ENCODE data around the gene RRP1.

The RRP1 gene

DNA sequence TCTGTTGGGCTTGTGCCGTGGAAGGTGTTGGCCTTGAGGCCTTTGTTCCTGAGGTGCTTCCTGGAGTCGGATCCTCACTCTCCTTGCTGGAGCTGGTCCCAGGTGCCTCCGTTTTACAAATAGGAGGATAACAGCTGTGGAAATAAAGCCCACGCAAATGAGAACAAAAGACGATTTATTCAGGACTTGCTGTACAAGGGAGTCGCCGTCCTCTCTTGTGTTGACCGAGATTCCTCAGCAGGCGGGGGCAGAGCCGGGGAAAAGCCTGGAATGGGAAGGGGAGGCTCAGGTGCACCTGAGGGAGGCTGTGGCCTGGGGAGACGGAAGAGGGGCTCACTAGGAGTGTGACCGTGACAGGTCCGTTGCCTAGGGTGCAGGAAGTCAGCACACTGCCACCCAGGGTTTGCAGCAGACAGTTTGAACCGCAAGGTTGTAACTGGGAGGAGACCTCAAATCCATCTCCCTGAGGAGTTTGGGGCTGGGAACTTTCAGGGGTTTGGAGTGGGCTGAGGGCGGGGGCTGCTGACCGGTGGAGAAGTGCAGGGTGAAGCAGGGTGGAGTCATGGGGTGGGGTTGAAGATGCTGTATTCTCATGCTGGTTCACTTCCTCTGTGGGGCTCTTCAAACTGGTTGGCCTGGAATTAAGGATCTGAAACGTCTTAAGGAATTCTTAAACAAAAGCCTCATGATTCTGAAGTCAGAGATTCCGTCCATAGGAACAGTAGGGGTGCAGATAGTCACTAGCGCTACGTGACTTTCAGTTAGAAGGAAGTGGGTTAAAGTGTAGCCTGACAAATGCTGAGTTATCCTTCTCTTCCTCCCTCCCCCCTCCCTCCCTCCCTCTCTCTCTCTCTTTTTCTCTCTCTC, 10.7 kb upstream of the RRP1 start:
- no peak for DNase-seq

DNA sequence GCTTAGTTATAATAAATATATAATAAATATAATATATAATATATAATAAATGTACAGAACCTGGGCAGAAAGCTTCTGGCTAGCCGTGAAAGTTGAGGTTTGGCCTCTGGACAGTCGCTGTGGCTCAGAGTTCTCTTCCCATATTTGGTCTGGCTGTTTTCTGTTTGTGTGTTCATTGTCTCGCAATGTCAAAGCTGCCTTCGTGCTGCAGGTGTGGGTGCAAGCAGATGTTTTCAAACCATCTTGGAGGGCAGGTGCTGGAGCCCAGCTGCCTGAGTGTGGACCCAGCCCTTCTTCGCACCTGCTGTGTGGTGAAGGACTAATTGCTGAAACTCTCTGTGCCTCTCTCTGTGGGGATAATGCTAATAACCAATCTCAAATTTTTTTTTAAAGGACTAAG, 9.7 kb upstream of the RRP1 start:
- DNase-seq: no peak

DNA sequence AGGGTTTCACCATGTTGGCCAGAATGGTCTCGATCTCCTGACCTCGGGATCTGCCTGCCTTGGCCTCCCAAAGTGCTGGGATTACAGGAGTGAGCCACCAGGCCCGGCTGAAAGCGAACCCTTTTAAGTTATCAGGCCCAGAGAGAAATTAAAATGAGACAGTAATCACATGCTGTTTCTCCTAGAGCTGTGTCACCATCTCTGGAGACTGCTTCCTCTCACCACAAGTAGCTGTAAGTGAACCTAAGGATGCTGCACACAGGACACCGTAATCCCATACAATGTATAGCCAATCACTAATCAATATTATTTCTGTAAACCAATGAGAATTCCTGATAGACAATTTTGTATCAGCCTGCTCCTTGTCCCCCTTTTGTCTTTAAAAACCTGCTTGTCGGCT, 7.5 kb upstream of the RRP1 start:
- no peak for DNase-seq

DNA sequence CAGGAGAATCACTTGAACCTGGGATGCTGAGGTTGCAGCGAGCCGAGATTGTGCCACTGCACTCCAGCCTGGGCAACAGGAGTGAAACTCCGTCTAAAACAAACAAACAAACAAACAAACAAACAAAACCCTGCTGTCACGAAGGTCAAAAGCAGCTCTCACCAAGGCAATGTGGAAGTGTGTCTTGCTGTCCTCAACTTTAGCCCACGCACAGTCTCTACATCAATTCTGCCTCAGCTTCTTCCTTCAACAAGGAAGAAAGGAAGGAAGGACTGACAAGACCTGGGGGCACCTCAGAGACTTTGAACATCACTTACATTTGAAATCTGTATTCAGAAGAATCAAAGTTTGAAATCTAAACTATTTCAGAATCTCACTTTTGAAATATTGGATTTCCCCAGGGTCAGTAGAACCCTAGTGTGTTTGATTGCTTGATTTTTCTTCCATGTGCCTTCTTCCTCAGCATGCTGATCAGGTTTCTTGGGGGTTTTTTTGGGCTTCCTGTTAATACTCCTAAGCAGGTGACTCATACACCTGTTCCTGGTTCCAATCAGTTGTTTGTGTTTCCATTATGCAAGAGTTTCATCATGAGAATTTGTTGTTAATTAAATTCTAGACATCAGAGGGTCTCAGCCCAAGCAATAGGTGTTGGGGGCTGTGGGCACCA, 6.8 kb upstream of the RRP1 start:
- DNase-seq: no peak

DNA sequence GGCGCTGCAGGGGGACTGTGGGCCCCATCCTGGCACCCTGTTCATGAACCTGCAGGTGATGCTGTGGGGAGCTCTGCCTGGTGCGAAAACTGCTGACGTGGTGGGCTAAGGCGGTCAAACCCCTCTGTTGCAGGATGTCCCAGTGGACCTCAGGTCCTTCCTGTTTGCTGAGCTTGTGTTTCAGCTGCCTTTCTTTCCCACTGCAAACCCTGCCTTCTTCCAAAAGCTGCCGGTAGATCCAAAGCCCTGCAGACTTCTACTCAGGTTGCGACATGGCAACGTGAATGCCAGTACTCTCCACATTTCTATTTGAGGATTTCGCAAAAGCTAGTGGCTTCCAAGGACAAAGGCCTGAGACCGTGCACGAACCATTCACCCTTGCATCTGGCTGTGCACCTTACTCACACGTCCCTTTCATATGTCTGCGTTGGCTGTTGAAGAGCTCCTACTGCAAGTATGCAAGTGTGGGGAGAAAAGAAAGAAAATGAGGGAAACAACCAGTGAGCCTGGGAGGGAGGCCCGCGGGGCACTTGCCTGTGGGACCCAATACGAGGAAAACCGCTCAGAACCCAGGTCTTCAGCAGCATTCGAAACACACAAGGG, 6.2 kb upstream of the RRP1 start:
- DNase-seq: no peak

DNA sequence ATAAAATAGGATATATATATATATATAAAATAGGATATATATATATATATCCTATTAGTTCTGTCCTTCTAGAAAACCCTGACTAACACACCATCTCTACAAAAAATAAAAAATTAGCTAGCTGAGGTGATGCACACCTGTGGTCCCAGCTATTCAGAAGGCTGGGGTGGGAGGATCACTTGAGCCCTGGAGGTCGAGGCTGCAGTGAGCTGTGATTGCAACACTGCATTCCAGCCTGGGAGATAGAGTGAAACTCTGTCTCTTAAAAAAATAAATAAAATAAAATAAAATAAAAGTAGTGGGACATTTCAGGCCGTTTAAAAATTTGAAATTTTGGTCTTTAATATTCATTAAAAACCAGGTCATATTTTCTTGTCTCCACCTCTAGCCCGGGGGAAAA, 4.2 kb upstream of the RRP1 start:
- no peak for DNase-seq

DNA sequence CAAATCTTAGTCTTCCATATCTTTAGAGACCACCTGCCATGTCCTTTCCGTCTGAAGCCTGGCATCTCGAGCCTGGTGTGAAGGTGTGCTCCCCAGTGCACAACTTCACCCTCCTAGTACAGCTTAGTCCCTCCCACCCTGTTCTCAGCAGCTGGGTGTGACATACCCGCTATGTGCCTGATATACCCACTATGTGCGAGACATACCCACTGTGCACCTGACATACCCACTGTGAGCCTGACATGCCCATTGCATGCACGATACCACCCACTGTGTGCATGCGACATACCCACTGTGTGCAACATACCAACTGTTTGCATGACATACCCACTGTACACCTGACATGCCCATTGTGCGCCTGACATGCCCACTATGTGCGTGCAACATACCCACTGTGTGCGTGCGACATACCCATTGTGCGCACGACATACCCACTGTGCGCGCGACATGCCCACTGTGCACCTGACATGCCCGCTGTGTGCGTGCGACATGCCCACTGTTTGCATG, 3.0 kb upstream of the RRP1 start:
- DNase-seq: no peak

DNA sequence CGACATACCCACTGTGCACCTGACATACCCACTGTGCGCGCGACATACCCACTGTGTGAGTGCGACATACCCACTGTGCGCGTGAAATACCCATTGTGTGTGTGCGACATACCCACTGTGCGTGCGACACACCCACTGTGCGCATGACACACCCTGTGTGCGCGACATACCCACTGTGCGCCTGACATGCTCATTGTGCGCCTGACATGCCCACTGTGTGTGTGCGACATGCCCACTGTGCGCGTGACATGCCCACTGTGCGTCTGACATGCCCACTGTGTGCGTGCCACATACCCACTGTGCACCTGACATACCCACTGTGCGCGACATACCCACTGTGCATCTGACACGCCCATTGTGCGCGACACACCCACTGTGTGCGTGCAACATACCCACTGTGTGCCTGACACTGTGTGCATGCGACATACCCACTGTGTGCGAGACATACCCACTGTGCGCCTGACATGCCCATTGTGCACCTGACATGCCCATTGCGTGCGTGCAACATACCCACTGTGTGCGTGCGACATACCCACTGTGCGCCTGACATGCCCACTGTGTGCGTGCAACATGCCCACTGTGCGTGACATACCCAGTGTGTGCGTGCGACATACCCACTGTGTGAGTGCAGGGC, 2.5 kb upstream of the RRP1 start:
- DNase-seq: no peak

DNA sequence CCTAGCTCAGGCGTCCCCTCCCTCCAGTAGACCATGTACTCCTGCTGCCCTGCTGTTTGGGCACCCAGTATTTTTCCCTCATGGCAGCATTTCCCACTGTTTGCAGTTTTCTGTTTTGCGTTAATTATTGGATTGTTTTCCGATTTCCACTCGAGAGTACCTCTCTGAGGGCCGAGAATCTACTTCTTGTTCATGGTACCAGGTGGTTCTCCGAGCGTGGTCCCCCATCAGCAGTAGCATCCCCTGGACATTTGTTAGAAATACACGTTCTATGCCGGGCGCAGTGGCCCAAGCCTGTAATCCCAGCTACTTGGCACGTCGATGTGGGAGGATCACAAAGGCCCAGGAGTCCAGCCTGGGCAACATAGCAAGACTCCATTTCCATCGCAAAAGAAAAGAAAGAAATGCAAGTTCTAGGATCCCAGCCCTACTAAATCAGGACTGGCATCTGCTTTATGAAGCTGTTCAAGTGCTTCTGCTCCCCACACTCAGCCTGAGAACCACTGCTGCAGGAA, 690 bp downstream of the RRP1 start:
- no peak for DNase-seq

DNA sequence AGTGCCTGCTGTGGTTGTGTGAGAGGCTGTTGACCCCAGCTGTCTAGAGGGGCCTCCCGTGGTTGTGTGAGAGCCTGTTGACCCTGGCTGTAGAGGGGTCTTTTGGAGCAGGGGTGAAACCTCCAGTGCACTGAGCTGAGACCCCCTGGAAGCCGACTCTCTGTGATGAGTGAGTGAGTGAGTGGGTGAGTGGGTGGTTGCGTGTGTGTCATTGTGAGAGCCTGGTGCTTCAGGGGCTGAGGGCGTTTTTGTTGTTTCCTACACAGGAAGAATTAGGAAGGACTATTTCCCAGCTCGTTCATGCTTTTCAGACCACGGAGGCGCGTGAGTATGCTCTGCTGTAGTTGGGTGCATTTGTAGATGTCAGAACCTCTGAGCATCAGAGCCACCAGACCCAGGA, 3.0 kb downstream of the RRP1 start:
- DNase-seq: no peak

DNA sequence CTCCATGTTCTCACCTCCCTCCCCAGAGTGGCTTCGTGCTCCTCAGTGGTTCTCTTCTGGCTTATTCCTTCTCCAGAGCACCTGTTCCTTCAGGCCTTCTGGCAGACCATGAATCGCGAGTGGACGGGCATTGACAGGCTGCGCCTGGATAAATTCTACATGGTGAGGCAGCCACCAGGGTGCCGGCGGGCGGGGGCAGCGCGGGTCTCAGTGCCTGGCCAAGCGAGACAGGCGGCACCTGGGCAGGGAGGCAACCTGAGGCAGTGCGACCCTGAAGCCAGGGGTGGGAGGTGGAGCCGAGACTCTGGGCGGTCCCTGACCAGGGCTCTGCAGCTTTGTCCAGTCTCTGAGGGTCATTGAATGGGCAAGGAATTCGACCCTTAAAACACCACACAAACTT, 3.9 kb downstream of the RRP1 start:
- no peak for DNase-seq

DNA sequence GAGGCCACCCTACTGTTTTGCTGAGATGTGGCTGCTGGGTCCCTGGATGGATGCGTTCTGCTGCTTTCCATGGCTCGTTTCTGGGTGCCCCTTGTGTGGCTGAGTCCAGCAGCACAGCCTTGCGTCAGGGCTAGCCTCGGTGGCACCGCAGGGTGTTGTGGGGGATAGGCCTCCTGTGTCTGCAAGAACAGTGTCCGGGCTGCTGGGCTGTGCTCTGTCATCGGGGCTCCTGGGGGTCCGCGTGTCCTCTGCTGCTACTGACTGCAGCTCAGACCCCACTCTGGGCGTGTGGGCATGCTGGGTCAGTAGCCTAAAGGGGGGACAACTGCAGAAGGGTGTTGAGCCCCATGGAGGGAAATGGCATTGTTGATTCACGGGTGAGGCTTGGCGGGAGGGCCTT, 4.9 kb downstream of the RRP1 start:
- no peak for DNase-seq

DNA sequence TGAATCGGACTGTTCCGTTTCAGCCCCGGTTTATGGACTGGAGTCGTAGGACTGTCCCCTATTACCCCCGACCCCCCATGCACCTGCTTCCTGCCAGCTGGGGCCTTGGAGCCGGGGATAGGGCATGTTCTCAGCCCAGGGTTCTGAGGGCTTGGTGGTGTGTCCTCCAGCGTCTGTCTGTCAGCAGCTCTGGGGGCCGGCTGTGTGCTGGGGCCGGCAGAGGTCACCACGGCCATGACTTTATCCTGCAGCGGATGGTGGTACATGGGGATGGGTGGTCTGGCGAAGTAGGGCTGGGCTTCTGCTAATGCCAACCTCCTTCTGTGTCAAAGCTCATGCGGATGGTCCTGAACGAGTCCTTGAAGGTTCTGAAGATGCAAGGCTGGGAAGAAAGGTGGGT, 5.5 kb downstream of the RRP1 start:
- no peak for DNase-seq

DNA sequence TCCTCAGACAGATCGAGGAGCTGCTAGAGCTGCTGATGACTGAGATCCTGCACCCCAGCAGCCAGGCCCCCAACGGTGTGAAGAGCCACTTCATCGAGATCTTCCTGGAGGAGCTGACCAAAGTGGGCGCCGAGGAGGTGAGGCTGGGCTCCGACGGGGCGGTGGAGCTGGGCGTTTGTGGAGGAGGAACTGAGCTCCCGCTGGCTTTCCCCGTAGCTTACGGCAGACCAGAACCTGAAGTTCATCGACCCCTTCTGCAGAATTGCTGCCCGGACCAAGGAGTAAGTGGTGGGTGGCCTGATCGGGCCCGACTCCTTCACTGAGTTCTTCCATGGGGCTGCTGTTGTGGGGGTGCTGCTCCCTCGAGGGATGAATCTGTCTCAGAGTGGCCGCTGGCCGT, 8.0 kb downstream of the RRP1 start:
- no peak for DNase-seq

DNA sequence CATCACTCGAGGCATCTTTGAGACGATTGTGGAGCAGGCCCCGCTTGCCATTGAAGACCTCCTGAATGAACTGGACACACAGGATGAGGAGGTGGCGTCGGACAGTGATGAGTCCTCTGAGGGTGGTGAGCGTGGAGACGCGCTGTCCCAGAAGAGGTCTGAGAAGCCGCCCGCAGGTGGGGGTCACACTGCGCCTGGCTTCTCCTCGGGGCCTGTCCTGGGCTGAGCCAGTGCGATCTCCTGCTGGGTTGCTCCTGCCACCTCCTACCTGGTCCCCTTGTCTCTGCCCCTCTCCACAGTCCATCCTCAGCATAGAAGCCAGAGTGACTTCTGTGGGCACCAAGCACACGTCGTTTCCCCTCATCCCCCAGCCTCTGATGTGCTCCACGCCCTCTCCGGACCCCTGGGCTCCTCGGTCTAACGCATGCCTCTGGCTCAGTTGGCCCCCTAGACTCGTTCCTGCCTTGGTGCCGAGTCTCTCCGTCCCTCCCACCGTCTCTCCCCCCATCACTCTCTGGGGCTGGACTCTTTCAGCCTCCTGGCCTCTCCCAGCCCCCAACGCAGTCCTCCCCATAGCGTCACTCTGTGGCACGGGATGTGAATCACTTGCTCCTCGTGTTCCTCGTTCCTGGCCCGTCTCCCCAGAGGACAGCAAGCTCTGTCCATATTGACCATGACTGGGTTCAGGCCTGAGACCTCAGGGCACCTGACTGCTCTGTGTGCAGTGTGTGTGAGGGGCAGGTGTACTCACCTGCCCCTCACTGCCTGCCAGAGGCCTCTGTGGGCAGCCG, 8.7 kb downstream of the RRP1 start:
- no peak for DNase-seq

DNA sequence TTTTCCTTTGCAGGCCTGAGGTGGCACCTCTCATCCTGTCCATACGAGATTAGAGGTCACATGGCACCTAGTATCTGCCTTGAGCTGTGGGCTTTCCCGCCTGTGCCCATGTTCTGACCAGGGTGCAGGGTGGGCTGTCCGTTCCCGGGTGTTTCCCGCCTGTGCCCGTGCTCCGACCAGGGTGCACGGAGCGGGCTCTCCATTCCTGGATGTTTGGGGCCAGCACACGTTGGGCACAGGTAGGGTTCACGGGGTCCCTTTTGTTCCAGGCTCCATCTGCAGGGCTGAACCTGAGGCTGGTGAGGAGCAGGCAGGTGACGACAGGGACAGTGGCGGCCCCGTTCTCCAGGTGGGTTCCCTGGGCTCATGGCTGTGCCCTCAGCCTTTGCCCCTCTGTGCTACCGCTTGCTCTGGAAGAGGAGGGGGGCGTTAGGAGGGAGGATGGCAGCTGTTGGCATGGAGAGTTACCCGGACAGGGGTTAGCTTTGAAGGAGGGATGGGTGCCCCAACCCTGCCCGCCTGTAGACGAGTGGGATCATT, 10.0 kb downstream of the RRP1 start:
- DNase-seq: no peak

DNA sequence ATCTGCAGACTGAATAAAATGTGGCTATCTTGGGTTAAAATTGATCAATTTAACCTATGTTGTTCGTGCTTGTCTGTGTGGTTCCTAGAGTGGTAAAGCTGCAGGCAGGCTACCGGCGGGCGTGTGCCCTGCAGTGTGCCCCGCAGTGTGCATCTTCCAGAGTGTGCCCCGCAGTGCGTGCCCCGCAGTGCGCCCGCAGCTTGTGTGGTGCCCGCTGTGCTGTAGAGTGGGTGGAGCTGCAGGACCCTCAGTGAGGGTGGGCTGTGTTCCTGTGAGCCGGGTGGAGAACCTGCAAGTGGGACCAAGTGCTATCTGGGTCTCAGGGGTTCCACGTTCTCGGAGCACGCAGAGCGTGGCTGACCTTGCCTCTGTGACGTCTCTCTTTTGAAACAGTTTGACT, 10.7 kb downstream of the RRP1 start:
- no peak for DNase-seq

DNA sequence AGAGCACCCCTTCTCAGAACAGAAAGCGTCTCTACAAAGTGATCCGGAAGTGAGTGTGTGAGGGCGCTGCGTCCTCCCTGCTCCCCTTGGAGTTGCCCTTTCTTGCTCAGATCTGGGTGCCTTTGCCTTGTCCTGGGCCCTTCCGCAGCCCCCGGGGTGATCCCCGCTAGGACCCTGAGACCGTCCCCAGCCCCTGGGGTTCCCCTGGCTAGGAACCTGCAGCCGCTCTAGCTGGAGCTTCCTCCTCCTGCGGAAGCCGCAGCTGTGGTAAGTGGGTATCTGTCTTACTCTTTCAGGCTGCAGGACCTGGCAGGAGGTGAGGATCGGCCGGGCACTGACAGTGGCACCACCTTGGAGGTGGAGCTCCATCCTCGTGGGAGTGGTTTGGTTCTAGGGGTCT, 11.2 kb downstream of the RRP1 start:
- no peak for DNase-seq

DNA sequence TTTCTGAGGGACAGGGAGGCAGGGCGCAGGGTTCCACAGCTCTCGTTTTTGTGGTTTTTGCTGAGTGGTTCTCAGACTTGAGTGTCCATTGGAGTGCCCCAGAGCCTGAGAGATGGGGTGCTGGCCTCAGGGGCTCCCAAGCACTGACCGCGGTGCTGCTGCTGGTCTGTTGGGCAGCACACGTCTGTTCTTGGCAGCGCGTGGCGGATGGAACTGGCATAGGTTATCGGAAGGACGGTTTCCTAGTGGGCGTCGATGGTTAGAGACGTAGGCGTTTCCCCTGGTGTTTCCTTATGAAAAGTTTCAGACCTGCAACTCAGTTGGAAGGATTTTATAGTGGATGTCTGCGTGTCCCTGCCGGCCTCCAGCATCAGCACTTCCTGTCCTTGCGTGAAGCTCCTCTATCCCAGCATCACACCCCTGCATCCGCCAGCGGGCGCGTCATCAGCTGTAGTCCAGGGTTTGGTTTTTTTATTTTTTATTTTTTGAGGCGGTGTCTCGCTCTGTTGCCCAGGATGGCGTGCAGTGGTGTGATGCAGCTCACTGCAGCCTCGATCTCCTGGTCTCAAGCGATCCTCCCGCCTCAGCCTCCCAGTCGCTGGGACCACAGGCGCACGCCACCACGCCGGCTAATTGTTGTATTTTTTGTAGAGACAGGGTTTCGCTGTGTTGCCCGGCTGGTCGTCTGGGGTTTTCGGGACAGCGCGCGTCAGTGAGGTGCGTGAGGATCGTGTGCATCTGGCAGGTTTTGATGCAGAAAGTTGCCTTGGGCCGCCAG, 11.8 kb downstream of the RRP1 start:
- DNase-seq: no peak

DNA sequence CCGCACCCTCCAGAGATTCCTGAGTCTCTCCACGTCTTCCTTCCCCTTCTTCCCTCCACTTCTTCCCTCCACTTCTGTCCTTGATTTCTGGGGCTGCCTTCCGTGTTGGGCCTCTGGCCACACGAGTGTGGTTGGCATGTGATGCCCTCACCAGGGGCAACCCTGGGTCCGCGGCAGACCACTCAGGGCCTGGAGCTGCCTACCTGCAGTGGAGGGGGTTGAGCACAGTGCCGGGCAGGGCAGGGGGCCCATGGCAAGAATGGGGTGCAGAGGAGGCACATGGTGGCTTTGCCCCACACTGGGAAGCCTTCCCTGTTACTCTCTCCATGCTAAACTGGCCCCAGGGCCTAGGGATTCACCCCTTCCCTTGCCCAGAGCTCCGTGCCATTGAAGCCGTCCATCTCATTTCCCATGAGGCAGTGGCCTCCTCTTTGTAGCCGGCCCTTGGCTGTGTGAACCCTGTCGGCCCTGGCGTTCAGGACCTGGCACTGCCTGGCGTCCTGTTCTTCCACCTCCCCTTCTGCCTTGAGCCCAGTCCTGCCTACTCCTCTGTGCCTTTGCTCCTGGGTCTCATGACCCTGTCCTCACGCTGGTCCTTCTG, 13.4 kb downstream of the RRP1 start:
- DNase-seq: no peak

Measured in activated CD8-positive, alpha-beta memory T cell treated with anti-CD3 and anti-CD28 coated beads, Interleukin-2, amount 50 U/mL, for 4 hours (primary cell).